ENCODE measurements around the gene PTPA.
A peak's percentile ranks its signal among the peaks of the same experiment; 100 is the strongest.
"Not testable (repeated sequence)": the region's sequence is repeated elsewhere in the genome, so short reads cannot be mapped to it uniquely, and the experiment has no call there.

The PTPA gene

GRCh38 chr9:129160712-129161533, 49.7 kb downstream of the PTPA start:
- DNase-seq (ENCODE audit: low read depth): no peak

GRCh38 chr9:129161534-129161837, 50.3 kb downstream of the PTPA start:
- no peak for DNase-seq (ENCODE audit: low read depth)

GRCh38 chr9:129162497-129163197, 51.4 kb downstream of the PTPA start:
- no peak for DNase-seq (ENCODE audit: low read depth)

GRCh38 chr9:129163198-129163670, 52.0 kb downstream of the PTPA start:
- not testable (repeated sequence) for DNase-seq (ENCODE audit: low read depth)

- DNase-seq (ENCODE audit: low read depth): no peak
Measured at GRCh38 chr9:129163753-129164152, 52.5 kb downstream of the PTPA start.

GRCh38 chr9:129164246-129164930, 53.2 kb downstream of the PTPA start:
- no peak for DNase-seq (ENCODE audit: low read depth)

GRCh38 chr9:129165198-129165597, 54.0 kb downstream of the PTPA start:
- DNase-seq (ENCODE audit: low read depth): no peak

- DNase-seq (ENCODE audit: low read depth): no peak
Measured at GRCh38 chr9:129166623-129167557, 55.7 kb downstream of the PTPA start.

GRCh38 chr9:129170229-129170628, 59.0 kb downstream of the PTPA start:
- DNase-seq (ENCODE audit: low read depth): no peak

- DNase-seq (ENCODE audit: low read depth): no peak
Measured at GRCh38 chr9:129171993-129172751, 61.0 kb downstream of the PTPA start.

- DNase-seq (ENCODE audit: low read depth): no peak
Measured at GRCh38 chr9:129172816-129173215, 61.6 kb downstream of the PTPA start.

GRCh38 chr9:129173296-129174101, 62.3 kb downstream of the PTPA start:
- no peak for DNase-seq (ENCODE audit: low read depth)

- DNase-seq (ENCODE audit: low read depth): peak; percentile 68
Measured at GRCh38 chr9:129174102-129174723, 63.0 kb downstream of the PTPA start.

GRCh38 chr9:129174724-129175514, 63.7 kb downstream of the PTPA start:
- peak; percentile 63 for DNase-seq (ENCODE audit: low read depth)

GRCh38 chr9:129175515-129175824, 64.3 kb downstream of the PTPA start:
- DNase-seq (ENCODE audit: low read depth): no peak

GRCh38 chr9:129175825-129176633, 64.8 kb downstream of the PTPA start:
- peak; percentile 65 for DNase-seq (ENCODE audit: low read depth)

GRCh38 chr9:129176701-129177442, 65.7 kb downstream of the PTPA start:
- DNase-seq (ENCODE audit: low read depth): no peak

- no peak for DNase-seq (ENCODE audit: low read depth)
Measured at GRCh38 chr9:129177443-129177790, 66.2 kb downstream of the PTPA start.

Data from non-pigmented ciliary epithelial cell (primary cell).